ENCODE data around the gene WDR64. TPM values are rescaled to one million over a fixed set of nuclear protein-coding genes. Genes with fewer than 3 reads are reported as not detected.

The WDR64 gene
- total and polyA plus RNA-seq, 3 donors from 2014 or later: 4.3 to 7.1 (median 5.5) TPM

DNA sequence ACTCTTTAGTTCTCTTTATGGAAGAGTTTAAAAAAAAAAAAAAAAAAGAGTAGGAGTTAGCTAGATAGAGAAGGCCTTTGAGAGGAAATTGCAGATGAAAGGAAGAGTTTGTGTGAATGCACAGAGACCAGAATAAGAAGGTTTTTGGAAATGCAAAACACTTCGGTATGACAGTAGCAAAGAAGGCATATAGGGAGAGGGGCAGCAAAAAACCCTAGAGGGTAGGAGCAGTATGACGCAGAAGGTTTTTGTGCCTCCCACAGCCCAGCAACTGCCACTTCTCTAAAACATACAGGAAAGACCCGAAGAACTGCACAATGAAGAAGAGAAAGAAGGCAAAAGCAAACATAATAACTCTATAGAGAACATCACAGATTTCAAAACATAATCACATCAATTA lies 84.3 kb downstream of the WDR64 start:
- DNase-seq: no peak
- no peak overlapping the region for H3K4me3 ChIP-seq
- intact Hi-C loops (cut with DNase I; ENCODE audit: low total_unique reads): no loop called here
- 89 to 90% methylated on average over 3 of the region's 3 CpGs for WGBS, 2 donors
- no peaks in the 10 kb centered on the region for H3K27me3 ChIP-seq
- no peaks in the 10 kb centered on the region for H3K36me3 ChIP-seq (ENCODE audit: low read depth, missing control alignments)
- H3K9me3 ChIP-seq: no peaks in the 10 kb centered on the region
- H3K4me1 ChIP-seq: no peaks in the 10 kb centered on the region
- TF ChIP-seq POLR2A (IDR thresholded peaks at IDR 0.05): no peak
- TF ChIP-seq, protein P1, sequence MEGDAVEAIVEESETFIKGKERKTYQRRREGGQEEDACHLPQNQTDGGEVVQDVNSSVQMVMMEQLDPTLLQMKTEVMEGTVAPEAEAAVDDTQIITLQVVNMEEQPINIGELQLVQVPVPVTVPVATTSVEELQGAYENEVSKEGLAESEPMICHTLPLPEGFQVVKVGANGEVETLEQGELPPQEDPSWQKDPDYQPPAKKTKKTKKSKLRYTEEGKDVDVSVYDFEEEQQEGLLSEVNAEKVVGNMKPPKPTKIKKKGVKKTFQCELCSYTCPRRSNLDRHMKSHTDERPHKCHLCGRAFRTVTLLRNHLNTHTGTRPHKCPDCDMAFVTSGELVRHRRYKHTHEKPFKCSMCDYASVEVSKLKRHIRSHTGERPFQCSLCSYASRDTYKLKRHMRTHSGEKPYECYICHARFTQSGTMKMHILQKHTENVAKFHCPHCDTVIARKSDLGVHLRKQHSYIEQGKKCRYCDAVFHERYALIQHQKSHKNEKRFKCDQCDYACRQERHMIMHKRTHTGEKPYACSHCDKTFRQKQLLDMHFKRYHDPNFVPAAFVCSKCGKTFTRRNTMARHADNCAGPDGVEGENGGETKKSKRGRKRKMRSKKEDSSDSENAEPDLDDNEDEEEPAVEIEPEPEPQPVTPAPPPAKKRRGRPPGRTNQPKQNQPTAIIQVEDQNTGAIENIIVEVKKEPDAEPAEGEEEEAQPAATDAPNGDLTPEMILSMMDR (IDR thresholded peaks at IDR 0.05): no peak
- no peak overlapping the region for H3K27ac ChIP-seq

DNA sequence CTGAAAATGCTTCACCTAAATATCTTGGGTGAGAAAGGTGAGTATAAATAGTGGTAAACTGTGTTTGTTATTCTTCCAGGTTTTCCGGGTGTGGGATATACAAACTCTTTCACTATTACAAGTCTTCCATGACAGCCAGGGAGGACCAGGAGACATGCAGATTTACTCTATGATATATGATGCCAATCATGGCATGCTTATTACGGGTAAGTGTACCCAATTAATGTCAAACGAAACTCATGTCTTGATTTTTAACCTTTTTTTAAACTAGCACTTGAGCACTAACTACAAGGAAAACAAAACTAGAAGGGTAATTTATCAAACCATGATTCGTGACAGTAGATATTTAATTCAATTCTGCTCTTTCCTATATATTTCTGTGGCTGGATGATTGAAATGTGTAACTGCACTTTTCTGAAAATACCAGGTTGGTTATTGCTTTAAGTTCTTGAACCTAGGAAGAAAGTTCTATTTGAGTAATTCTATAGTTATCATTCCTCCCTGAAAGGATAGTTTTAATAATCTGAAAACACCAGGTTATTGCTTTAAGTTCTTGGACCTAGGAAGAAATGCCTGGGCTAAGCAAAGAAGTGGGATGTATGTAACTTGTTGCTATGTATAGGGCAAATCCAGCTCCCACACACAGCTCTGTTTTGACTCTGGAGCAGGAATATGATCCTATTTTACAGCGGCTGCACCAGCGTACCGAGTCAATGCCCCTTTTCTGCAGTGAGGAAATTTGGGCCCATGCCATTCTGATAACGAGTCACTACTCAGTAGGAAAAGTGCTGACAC lies 86.4 kb downstream of the WDR64 start:
- DNase-seq: no peak
- no peaks in the 10 kb centered on the region for H3K27me3 ChIP-seq
- no peaks in the 10 kb centered on the region for H3K36me3 ChIP-seq (ENCODE audit: low read depth, missing control alignments)
- H3K27ac ChIP-seq: no peak overlapping the region
- intact Hi-C loops (cut with DNase I; ENCODE audit: low total_unique reads): no loop called here
- TF ChIP-seq, protein P1 (IDR thresholded peaks at IDR 0.05): no peak
- no peak for TF ChIP-seq POLR2A (IDR thresholded peaks at IDR 0.05)
- H3K4me1 ChIP-seq: no peaks in the 10 kb centered on the region
- H3K9me3 ChIP-seq: no peaks in the 10 kb centered on the region
- no peak overlapping the region for H3K4me3 ChIP-seq
- WGBS, 2 donors: 65 to 67% methylated on average over 8 of the region's 8 CpGs

DNA sequence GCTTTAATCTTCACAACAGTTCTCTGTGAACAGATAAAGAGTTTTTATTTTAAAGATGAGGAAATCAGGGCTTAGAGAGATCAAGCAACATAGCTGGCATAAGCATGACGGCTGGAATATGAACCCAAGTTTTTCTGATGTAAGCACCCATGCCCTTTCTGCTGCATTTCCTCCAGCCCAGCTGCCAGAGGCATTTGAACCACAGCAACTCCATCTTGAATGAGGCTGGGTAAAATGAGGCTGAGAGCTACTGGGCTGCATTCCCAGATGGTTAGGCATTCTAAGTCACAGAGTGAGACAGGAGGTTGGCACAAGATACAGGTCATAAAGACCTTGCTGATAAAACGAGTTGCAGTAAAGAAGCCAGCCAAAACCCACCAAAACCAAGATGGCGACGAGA lies 90.0 kb downstream of the WDR64 start:
- Histone ChIP-seq H3K36me3 (ENCODE audit: low read depth, missing control alignments) (no peaks in the 10 kb centered on the region), H3K4me1 (no peaks in the 10 kb centered on the region), H3K9me3 (no peaks in the 10 kb centered on the region), H3K4me3 (no peak overlapping the region), H3K27ac (no peak overlapping the region), H3K27me3 (no peaks in the 10 kb centered on the region)
- no peak for DNase-seq
- TF ChIP-seq POLR2A (IDR thresholded peaks at IDR 0.05): no peak
- TF ChIP-seq, protein P1 (IDR thresholded peaks at IDR 0.05): no peak
- intact Hi-C loops (cut with DNase I; ENCODE audit: low total_unique reads): no loop called here
- WGBS, 2 donors: 81 to 89% methylated on average over 4 of the region's 4 CpGs

DNA sequence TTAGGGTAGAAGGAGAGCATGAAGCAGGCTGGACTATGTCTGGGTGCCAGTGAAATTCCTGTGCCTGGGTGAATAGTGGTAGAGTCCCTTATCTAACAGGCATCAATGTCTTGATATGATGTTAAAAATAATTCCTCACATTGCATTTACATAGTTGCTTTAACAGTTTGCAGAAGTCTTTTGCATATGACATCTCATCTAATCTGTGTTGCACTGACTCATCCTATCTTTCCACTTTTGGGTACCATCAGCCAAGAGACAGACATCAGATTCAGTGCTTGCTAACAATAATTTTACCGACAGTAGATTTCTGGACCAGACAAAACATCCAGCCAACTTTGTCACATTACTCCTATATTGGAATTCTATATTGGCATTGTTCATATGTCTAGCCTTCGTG lies 92.5 kb downstream of the WDR64 start:
- Histone ChIP-seq H3K4me3 (no peak overlapping the region), H3K9me3 (no peaks in the 10 kb centered on the region), H3K4me1 (no peaks in the 10 kb centered on the region), H3K27me3 (no peaks in the 10 kb centered on the region), H3K27ac (no peak overlapping the region), H3K36me3 (ENCODE audit: low read depth, missing control alignments) (no peaks in the 10 kb centered on the region)
- 94 to 100% methylated on average over 2 of the region's 2 CpGs for WGBS, 2 donors
- no peak for TF ChIP-seq POLR2A (IDR thresholded peaks at IDR 0.05)
- TF ChIP-seq, protein P1 (IDR thresholded peaks at IDR 0.05): no peak
- intact Hi-C loops (cut with DNase I; ENCODE audit: low total_unique reads): no loop called here
- no peak for DNase-seq

DNA sequence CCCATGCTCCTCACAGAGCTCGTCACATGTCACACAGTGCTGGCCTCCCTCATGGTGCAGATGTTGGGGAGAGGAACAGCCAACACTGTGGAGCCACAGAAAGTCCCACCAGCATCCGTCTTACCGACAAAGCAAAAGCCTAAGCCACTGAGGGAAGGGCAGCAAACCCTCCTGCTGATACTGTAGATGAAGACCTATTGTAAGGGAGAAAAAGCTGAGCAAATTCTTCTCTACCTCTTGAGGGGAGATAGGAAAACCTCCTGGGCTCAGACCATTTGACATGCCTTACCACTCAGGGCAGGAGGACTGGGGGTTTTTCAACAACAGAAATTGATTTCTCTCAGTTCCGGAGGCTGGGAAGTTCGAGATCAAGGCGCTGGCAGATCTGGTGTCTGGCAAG lies 95.9 kb downstream of the WDR64 start:
- Histone ChIP-seq H3K27me3 (no peaks in the 10 kb centered on the region), H3K4me1 (no peaks in the 10 kb centered on the region), H3K9me3 (no peaks in the 10 kb centered on the region), H3K36me3 (ENCODE audit: low read depth, missing control alignments) (no peaks in the 10 kb centered on the region), H3K27ac (no peak overlapping the region), H3K4me3 (no peak overlapping the region)
- no peak for DNase-seq
- WGBS, 2 donors: 67 to 82% methylated on average over 6 of the region's 6 CpGs
- intact Hi-C loops (cut with DNase I; ENCODE audit: low total_unique reads): no loop called here
- TF ChIP-seq POLR2A (IDR thresholded peaks at IDR 0.05): no peak
- TF ChIP-seq, protein P1 (IDR thresholded peaks at IDR 0.05): no peak

Data from testis (tissue), 3 donors.